SIG-M5 (cell line): ENCODE results near the gene IL20RA.
"Not testable (repeated sequence)": the region's sequence is repeated elsewhere in the genome, so short reads cannot be mapped to it uniquely, and the experiment has no call there.

Experiments used
- DNase-seq: peaks from one replicate; lab custom pipeline; 2025; lab: John Stamatoyannopoulos, UW

Gene IL20RA

DNA sequence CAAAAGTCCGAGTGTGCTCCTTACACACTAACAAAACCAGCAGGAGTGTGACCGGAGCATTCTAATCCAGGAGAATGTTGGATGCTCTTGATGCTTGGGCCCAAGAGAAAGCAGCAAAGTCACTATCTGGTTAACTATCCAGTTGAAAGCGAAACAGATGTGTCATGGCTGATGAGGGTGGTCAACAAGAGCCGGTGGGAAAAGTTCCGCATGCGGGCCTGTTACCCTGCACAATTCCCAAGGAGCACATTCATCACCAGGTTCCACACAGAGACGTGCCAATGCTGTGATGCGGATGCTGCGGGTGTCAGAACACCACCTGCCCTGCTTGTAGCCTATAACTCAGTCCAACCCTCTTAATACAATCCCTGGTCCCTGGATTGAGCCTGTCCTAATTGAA lies 38.7 kb downstream of the IL20RA start:
- DNase-seq: no peak

DNA sequence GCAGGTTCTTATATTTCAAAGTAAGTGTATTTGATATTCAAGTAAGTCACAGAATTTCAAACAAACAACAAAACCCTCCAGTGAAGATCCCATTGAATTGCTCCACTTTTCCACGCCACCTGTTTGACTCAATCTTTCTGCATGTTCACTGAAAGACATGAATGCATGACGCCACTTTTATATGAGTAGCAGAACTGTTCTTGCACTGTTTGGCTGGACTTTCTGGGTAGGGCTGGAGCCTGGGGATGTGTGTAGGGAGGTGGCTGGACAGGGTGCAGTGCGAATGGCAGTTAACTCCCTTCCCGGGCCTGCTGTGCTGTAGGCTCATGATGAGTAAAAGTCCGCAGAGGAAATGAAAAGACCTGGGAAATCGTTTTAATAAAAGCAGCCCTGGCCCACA lies 39.7 kb downstream of the IL20RA start:
- DNase-seq: no peak

DNA sequence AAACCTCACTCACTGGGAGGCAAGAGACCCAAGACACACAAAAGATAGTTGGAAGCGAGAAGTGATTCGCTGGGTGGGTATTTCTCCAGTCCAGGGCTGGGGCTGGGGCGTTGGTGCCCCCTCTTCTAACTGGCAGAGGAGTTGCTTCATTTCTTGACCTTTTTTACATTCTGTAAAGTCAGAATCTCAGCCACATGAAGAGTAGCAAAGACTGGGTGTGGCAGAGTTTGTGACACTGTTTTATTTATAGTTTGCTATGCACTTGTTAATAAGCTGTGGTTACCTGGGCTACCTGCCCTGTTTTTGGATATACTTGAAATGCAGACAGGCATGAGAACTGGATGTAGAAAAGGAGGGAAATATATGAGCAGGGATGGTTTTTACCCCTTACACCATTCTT lies 42.3 kb downstream of the IL20RA start:
- no peak for DNase-seq

DNA sequence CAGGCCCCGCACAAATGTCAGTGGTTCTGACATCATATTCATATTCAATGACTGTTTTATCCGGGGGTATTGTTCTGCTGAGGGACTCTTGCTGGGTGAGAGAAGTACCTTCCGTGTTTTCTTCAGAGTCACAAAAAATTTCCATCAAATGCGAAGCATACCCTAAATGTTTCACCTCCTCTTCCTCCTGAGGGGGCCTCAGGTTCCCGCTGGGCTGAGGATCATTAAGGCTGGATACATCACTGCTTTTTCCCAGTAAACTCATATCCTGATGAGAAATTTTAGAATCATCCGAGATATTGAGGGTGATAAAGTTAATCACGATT lies 42.8 kb downstream of the IL20RA start:
- DNase-seq: no peak

DNA sequence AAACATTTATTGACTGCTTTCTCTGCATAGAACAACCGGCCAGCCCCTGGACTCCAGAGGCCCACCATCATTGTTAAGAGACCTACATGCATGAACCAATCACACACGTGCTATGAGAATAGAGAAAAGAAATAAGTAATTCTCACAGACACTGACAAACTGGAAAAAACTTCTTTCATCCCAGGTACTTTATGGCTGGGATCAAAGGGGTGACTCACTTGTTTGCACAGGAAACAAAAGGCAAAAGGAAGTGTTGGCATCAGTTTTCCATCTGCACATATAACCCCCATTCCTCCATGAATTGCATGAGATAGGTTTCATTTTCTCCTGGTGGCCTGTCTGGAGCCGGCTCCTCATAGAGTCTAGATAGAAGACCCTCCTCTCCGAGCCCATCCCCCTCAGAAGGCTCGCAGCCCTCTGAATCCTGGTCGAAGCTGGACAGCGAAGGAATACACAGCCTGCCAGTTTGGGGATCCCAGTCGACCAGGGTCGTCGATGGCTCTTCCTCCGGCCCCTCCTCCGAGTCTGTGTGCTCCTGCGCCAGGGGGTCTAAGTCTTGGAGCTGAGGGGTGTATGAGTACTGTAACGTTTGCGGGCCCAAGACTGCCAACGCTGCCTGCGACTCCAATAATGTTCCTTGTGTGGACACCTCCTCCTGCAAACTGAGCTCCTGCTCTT lies 43.3 kb downstream of the IL20RA start:
- DNase-seq: no peak

- DNase-seq: no peak
Observed at GRCh38 chr6:137000825-137001224, 43.9 kb downstream of the IL20RA start.

DNA sequence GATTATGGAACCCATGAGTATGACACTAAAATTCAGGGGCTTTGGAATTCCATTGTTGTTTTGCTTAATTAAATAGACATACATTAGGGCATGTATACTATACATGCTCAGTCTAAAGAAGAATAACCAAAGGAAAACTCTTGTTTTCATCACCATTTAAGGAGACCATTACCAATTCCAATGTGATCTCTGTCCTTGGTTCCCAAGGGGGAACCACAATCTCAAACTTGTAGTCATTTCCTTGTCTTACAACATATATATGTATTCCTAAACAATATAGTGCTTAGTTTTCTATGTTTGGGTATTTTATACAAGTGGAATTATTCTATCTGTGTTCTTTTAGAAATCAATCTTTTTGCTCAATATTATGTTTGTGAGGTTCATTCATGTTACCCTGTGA lies 49.2 kb downstream of the IL20RA start:
- no peak for DNase-seq

GRCh38 chr6:136994782-136995181 lies 50.0 kb downstream of the IL20RA start:
- no peak for DNase-seq

DNA sequence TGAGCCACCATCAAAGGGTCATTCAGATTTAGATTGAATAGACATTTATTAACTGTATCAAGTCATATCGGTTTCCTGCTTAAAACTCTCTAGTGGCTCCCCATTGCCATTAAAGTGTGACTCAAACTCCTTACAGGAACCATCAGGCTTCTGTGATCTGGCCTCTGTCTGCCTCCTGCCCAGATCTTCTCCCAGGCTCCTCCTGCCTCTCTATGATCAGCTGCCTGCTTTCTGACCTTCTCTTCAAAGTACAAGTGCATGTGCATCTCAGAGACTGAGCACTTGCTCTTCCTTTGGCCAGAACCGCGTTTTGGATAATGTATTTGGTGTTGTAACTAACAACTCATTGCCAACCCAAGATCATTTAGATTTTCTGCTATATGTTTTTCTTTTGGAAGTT lies 52.7 kb downstream of the IL20RA start:
- DNase-seq: no peak

- DNase-seq: no peak
Observed at GRCh38 chr6:136991646-136992045, 53.1 kb downstream of the IL20RA start.

- no peak for DNase-seq
Observed at GRCh38 chr6:136990754-136991153, 54.0 kb downstream of the IL20RA start.

DNA sequence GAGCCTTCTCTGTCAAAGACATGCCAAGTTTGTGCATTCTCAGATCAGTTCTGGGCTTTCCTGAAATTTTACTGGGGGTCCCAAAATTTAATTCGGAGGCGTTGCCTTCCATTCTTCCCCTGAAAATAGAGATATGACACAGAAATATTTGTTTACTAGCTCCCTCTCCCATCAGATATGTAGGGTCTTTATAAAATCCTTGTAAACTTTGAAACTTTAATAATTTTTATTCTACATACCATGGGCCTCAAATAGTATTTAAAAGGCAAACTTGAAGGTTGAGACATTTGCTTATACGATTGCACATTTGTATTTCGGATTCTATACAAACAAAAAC lies 54.6 kb downstream of the IL20RA start:
- DNase-seq: no peak

GRCh38 chr6:136989571-136990241 lies 55.1 kb downstream of the IL20RA start:
- DNase-seq: no peak

GRCh38 chr6:136987526-136987925 lies 57.2 kb downstream of the IL20RA start:
- DNase-seq: no peak

DNA sequence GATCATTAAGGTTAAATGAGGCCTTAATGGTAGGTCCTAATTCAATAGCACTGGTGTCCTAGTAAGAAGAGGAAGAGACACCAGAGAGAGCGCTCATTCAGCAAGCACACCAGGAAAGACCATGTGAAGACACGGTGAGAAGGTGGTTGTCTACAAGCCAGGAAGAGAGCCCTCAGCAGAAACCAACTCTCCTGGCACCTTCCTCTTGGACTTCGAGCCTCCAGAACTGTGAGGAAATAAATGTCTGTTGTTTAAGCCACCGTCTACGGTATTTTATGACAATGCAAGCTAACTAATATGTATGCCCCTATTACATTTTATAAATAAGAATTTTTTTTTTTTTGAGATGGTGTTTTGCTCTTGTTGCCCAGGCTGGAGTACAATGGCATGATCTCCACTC lies 59.3 kb downstream of the IL20RA start:
- DNase-seq: no peak

GRCh38 chr6:136984578-136984977 lies 60.2 kb downstream of the IL20RA start:
- DNase-seq: no peak

DNA sequence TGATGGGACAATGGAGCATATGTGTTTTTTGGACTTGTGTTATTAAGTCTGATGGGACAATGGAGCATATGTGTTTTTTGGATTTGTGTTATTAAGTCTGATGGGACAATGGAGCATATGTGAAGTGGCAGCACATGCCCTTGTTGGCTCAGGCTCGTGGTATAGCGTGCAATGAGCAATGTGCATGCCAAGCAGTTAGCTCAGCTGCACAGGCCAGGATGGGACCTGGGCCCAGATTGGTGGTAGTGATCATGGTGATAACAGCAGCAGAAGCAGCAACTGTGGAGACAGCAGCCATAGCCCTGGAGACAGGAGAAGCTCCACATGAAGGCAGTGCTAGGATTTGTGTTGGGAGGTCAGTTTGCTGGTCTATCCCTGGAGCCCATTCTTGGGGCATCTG lies 61.1 kb downstream of the IL20RA start:
- DNase-seq: no peak

DNA sequence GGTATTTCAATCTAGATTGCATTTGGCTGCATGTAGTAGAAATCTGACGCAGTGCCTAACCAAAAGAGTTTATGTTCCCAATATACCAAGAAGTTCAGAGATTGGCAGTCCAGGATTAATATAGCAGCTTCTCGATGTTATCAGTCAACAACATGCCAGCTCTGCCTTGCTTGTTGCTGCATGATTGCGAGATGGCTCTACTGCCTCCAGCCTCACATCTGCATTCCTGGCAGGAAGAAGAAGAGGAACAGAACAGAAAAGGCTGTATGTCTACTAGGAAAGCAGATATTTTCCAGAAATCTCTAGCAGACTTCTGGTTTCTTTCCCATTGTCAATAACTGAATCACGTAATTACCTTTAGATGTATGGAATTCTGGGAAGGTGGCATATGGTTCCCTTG lies 61.8 kb downstream of the IL20RA start:
- no peak for DNase-seq

- no peak for DNase-seq
Observed at GRCh38 chr6:136980070-136980469, 64.7 kb downstream of the IL20RA start.

DNA sequence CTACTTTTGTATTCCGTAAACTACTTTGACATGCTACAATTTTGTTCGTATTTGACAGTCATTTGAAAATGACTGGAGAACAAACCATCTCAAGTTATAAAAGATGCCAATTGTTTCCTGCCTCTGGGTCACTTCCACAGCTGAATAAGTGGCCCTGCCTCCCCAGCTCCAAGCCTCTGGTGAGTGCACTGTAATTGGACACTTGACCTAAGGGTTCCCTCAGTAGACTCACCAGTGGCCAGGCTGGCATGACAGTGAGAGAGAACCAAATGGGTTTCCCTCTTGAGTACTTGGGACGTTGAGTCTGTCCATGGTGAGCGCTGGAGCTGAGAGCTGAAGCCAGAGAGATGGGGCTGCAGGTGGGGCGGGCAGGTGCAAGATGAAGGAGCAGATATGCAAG lies 65.6 kb downstream of the IL20RA start:
- no peak for DNase-seq

DNA sequence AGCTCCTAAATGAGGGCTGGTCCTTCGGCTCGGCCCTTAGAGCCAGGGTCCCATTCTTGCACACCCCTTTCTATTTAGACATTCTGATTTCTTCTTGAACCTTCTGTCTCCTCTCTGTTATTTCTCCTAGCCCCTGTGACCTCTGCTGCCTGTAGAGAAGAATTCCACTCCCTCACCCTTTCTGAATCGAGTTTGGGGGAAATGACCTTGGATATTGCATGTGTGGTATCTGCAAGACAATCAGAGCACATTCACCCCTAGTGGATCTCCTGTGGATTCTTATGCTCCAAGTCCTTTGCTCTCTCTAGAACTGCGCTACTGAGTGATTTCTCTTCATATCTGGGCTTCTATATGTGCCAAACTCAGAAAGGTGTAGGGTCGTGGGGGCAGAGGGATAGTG lies 67.7 kb downstream of the IL20RA start:
- no peak for DNase-seq

DNA sequence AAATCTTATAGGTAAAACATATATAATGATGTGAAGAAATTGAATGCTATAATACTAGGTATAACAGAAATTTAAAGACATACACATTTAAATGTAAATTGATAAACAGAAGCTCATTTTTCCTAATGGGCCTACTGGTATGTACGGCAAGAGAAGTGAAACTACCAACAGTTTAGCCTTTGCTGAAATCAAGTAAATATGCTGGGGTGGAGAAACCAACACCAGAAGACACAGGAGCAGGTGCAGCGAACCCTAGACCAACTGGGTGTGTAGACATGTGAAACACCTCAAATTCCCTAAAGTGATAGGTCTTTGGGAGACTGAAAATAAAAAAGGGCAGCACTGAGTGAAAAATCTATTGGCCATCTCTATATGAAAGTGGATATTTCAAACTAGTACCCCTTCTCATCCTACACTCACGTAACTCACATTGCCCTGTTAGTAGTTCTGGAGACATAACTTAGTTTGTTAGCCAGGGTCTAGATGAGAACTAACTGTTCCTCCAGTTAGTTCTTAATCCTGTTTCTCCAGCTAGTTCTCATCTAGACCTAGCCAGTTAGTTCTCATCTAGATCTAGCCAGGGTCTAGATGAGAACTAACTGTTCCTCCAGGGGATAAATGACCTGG lies 69.6 kb downstream of the IL20RA start:
- DNase-seq: no peak

DNA sequence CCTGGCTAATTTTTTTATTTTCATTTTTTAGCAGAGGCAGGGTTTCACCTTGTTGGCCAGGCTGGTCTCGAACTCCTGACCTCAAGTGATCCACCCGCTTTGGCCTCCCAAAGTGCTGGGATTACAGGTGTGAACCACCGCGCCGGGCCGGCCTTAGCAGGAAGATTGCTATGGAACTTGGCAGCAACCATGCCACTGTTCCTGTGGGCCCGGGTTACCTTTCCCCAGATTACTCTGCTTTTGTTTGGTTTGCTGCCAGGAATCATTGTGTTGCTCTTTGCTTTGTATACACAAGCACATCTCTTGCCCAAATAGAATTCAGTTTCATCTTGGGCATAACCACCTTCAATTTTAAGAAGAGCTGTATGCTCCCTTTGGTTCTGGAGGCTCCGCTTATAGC lies 71.0 kb downstream of the IL20RA start:
- DNase-seq: not testable (repeated sequence)

GRCh38 chr6:136971609-136972008 lies 73.2 kb downstream of the IL20RA start:
- no peak for DNase-seq
